Endothelial cell of umbilical vein (primary cell): ENCODE data around the gene SNX9.

Experiments
- CTCF ChIP-seq, 2 donors: IDR thresholded peaks; 1 replicate in 1 of 2; 2 replicates in 1 of 2; pipeline ENCODE4 v1.5.1; 2011; ENCODE audit warnings: low read length in 2 of 2, mild to moderate bottlenecking in 2 of 2, moderate library complexity in 2 of 2, control low read depth in 1 of 2, inconsistent platforms in 1 of 2, low read depth in 1 of 2; ENCODE audit not compliant: insufficient read depth in 1 of 2; ENCODE audit errors: extremely low read depth in 1 of 2
- EZH2 ChIP-seq: IDR thresholded peaks from 2 replicates; pipeline ENCODE4 v1.6.1; 2012; ENCODE audit warnings: borderline replicate concordance, low read depth, mild to moderate bottlenecking, moderate library complexity, low read length, inconsistent platforms; ENCODE audit not compliant: severe bottlenecking
- JUN ChIP-seq: IDR thresholded peaks from 2 replicates; pipeline ENCODE4 v1.6.1; 2011; ENCODE audit warnings: borderline replicate concordance, low read depth; ENCODE audit not compliant: insufficient read length, insufficient read depth
- MAX ChIP-seq: IDR thresholded peaks from 2 replicates; pipeline ENCODE4 v1.6.1; 2011; ENCODE audit not compliant: insufficient read depth, insufficient read length
- POLR2A ChIP-seq: IDR thresholded peaks from 2 replicates; pipeline ENCODE4 v1.6.1; 2012; ENCODE audit warnings: low read depth, mild to moderate bottlenecking, control low read depth, low read length
- POLR2AphosphoS5 ChIP-seq: IDR thresholded peaks from 2 replicates; pipeline ENCODE4 v1.6.1; 2012; ENCODE audit warnings: low read depth, mild to moderate bottlenecking, control low read depth, low read length, moderate library complexity; ENCODE audit not compliant: insufficient read depth

DNA sequence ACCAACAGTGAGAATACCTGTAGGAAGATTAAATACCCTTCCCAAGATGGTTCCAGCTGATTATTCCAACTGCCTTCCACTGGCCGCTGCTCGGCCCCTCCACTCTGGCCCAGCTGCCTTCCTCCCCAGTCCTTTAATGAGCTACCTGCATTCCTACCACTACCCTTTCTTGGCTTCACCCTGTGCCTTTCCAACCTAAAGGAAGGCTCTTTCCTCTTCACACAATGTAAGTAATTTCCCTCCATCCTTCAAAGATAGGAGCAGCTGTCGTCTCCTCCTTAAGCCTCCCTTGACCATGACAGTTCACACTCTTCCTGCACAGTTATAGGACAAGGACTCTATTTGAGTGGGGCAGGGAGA lies 16.2 kb upstream of the SNX9 start:
- no peak for TF ChIP-seq CTCF (IDR thresholded peaks at IDR 0.05; ENCODE audit: extremely low read depth in 1 of 2, insufficient read depth in 1 of 2, low read depth in 1 of 2, low read length in 2 of 2)
- no peak for TF ChIP-seq POLR2A
- no peak for TF ChIP-seq POLR2AphosphoS5
- no peak for TF ChIP-seq JUN
- no peak for TF ChIP-seq MAX
- no peak for TF ChIP-seq EZH2
